HCT116 (cell line): ENCODE results near the gene YTHDF1. TPM values are rescaled to one million over a fixed set of nuclear protein-coding genes. Genes with fewer than 3 reads are reported as not detected.

Source experiments
- ATAC-seq: fragments of 200-7000 bp; cut with Tn5 transposase; 2 replicates; pipeline ENCODE4 v1.9.1; 2020; ENCODE audit warnings: mild to moderate bottlenecking, moderate library complexity
- BruUV-seq: library from RNA; stranded (reverse); fragments of 400-500 nt; replicated peaks from 2 replicates; lab custom pipeline; 2021; lab: Mats Ljungman, UMichigan
- CTCF ChIA-PET: fragments of 300-600 bp; sonication (Branson Sonifier 250); formaldehyde crosslinking; loops from one replicate; lab custom pipeline; 2021; ENCODE audit warnings: antibody characterized with exemption; lab: Charles Lee
- POLR2A ChIA-PET: fragments of 300-600, 350-600 bp; sonication (Branson Sonifier 250); formaldehyde crosslinking; loops from one replicate; lab custom pipeline; 2021; ENCODE audit warnings: antibody characterized with exemption; lab: Charles Lee
- RAD21 ChIA-PET, 2 experiments: fragments of 300-600 bp; sonication (Branson Sonifier 250); formaldehyde crosslinking; loops; one replicate each; lab custom pipeline; 2023; ENCODE audit warnings: low total read pairs in 2 of 2; ENCODE audit not compliant: uncharacterized antibody in 2 of 2, unreplicated experiment in 2 of 2, low non-redundant PET in 1 of 2; lab: Charles Lee
- DNase-seq: peaks from one replicate; pipeline ENCODE4 v3.0.0-alpha.2; 2010; ENCODE audit warnings: low read depth, low spot score
- H2AFZ ChIP-seq: fragments of 200-600 bp; shearing (Covaris generic), sonication (generic); 2 replicates; pipeline ENCODE4 v1.6.1; 2017; ENCODE audit warnings: low read depth, mixed run types, mixed read lengths, antibody characterized with exemption, low read length; ENCODE audit not compliant: poor library complexity, severe bottlenecking
- H3K27ac ChIP-seq: 2 replicates; pipeline ENCODE4 v1.5.1; 2012; ENCODE audit warnings: low read depth, low read length
- H3K27me3 ChIP-seq: fragments of 200-600 bp; sonication (generic); 2 replicates; pipeline ENCODE4 v1.6.1; 2016; ENCODE audit warnings: mixed run types, low read length, mixed read lengths; ENCODE audit not compliant: insufficient read depth
- H3K36me3 ChIP-seq, 2 experiments: fragments of 200-500 bp in 1 of 2; fragments of 200-600 bp in 1 of 2; sonication (Bioruptor generic) in 1 of 2; sonication (generic) in 1 of 2; 2 replicates each; pipeline versions ENCODE4 v1.5.1 to v1.6.1; 2014 to 2016; ENCODE audit warnings: low read length in 2 of 2, inconsistent platforms in 1 of 2, mixed read lengths in 1 of 2, mixed run types in 1 of 2; ENCODE audit not compliant: insufficient read depth in 2 of 2, control insufficient read depth in 1 of 2
- H3K4me1 ChIP-seq, 2 experiments: fragments of 200-600 bp in 1 of 2; sonication (generic) in 1 of 2; 2 replicates each; pipeline versions ENCODE4 v1.5.1 to v1.6.1; 2012 to 2017; ENCODE audit warnings: low read length in 2 of 2, inconsistent platforms in 1 of 2, mild to moderate bottlenecking in 1 of 2, mixed read lengths in 1 of 2, mixed run types in 1 of 2, moderate library complexity in 1 of 2; ENCODE audit not compliant: insufficient read depth in 2 of 2, control insufficient read depth in 1 of 2
- H3K4me2 ChIP-seq: fragments of 200-600 bp; sonication (generic); 2 replicates; pipeline ENCODE4 v1.6.1; 2017; ENCODE audit warnings: mixed run types, low read length, mixed read lengths
- H3K4me3 ChIP-seq, 2 experiments: fragments of 200-600 bp in 1 of 2; sonication (generic) in 1 of 2; replicated peaks in 1 of 2; 2 replicates each; pipeline ENCODE4 v1.5.1; 2011 to 2016; ENCODE audit warnings: low read length in 2 of 2, control low read depth in 1 of 2, low read depth in 1 of 2, mild to moderate bottlenecking in 1 of 2, mixed read lengths in 1 of 2, mixed run types in 1 of 2
- H3K79me2 ChIP-seq: fragments of 200-600 bp; sonication (generic); 2 replicates; pipeline ENCODE4 v1.6.1; 2017; ENCODE audit warnings: mild to moderate bottlenecking, mixed run types, low read length, moderate library complexity, mixed read lengths; ENCODE audit not compliant: insufficient read depth
- H3K9ac ChIP-seq: fragments of 200-600 bp; sonication (generic); 2 replicates; pipeline ENCODE4 v1.6.1; 2016; ENCODE audit warnings: low read length, mixed read lengths
- H3K9me2 ChIP-seq: fragments of 200-600 bp; sonication (generic), shearing (Covaris generic); 2 replicates; pipeline ENCODE4 v1.6.1; 2017; ENCODE audit warnings: mixed run types, mild to moderate bottlenecking, moderate library complexity; ENCODE audit not compliant: insufficient read depth
- H3K9me3 ChIP-seq, 2 experiments: fragments of 200-500 bp in 1 of 2; fragments of 200-600 bp in 1 of 2; sonication (Bioruptor generic) in 1 of 2; sonication (generic) in 1 of 2; 2 replicates each; pipeline ENCODE4 v1.6.1; 2014 to 2017; ENCODE audit warnings: low read length in 2 of 2, mixed read lengths in 2 of 2, inconsistent platforms in 1 of 2, low read depth in 1 of 2, mild to moderate bottlenecking in 1 of 2, mixed run types in 1 of 2, moderate library complexity in 1 of 2; ENCODE audit not compliant: control insufficient read depth in 1 of 2, insufficient read depth in 1 of 2
- H4K20me1 ChIP-seq: fragments of 200-600 bp; sonication (generic), shearing (Covaris generic); 2 replicates; pipeline ENCODE4 v1.6.1; 2017; ENCODE audit warnings: mixed run types, mild to moderate bottlenecking, moderate library complexity; ENCODE audit not compliant: insufficient read depth
- CEBPB ChIP-seq: IDR thresholded peaks from 2 replicates; pipeline ENCODE4 v1.6.1; 2012; ENCODE audit warnings: low read depth
- EGR1 ChIP-seq: IDR thresholded peaks from 2 replicates; pipeline ENCODE4 v1.6.1; 2012; ENCODE audit warnings: low read depth
- EZH2phosphoT487 ChIP-seq: fragments of 200-600 bp; IDR thresholded peaks from 2 replicates; pipeline ENCODE4 v1.6.1; 2018; ENCODE audit warnings: antibody characterized with exemption, borderline replicate concordance
- FOSL1 ChIP-seq: IDR thresholded peaks from 2 replicates; pipeline ENCODE4 v1.6.1; 2012; ENCODE audit warnings: low read depth
- JUND ChIP-seq: IDR thresholded peaks from 2 replicates; pipeline ENCODE4 v1.6.1; 2012
- POLR2A ChIP-seq: IDR thresholded peaks from 2 replicates; pipeline ENCODE4 v1.7.0; 2011; ENCODE audit warnings: borderline replicate concordance; ENCODE audit not compliant: insufficient read depth, insufficient read length; ENCODE audit errors: extremely low read depth
- POLR2AphosphoS5 ChIP-seq: IDR thresholded peaks from 2 replicates; pipeline ENCODE4 v1.6.1; 2011; ENCODE audit warnings: mild to moderate bottlenecking, low read depth, low read length, moderate library complexity
- TCF7L2 ChIP-seq: IDR thresholded peaks from 2 replicates; pipeline ENCODE4 v1.7.0; 2011; ENCODE audit warnings: borderline replicate concordance, inconsistent platforms; ENCODE audit not compliant: insufficient read depth, insufficient read length; ENCODE audit errors: extremely low read depth
- ZNF274 ChIP-seq: fragments of 200-500 bp; sonication (Bioruptor generic); IDR thresholded peaks from 2 replicates; pipeline ENCODE4 v1.6.1; 2014; ENCODE audit warnings: mild to moderate bottlenecking, low read depth, low read length, inconsistent platforms
- intact Hi-C: fragments of 100-400 bp; cut with micrococcal nuclease; formaldehyde crosslinking; loops from 2 replicates; pipeline ENCODE4 v1.10.0; 2022
- total RNA-seq: library from RNA; stranded (reverse); gene quantifications from one replicate; pipeline ENCODE4 v1.2.1, GENCODE V29; 2021; ENCODE audit not compliant: unreplicated experiment
- TF ChIP-seq, protein P1 (sequence below): IDR thresholded peaks from 2 replicates; pipeline ENCODE4 v1.6.1; 2012
- TF ChIP-seq, protein P2 (sequence below): IDR thresholded peaks from 2 replicates; pipeline ENCODE4 v1.6.1; 2012
- TF ChIP-seq, protein P3 (sequence below): IDR thresholded peaks from 2 replicates; pipeline ENCODE4 v1.6.1; 2011; ENCODE audit warnings: mild to moderate bottlenecking, low read length, moderate library complexity; ENCODE audit not compliant: insufficient replicate concordance; ENCODE audit errors: extremely low read depth
- TF ChIP-seq, protein P4 (sequence below), 3 experiments: fragments of 200-600 bp in 1 of 3; sonication (generic) in 1 of 3; IDR thresholded peaks in 2 of 3; conservative IDR thresholded peaks in 1 of 3; 2 replicates each; pipeline ENCODE4 v1.5.1; 2012 to 2017; ENCODE audit warnings: low read depth in 2 of 3, low read length in 2 of 3, antibody characterized with exemption in 1 of 3, borderline replicate concordance in 1 of 3, control low read depth in 1 of 3, mild to moderate bottlenecking in 1 of 3, mixed read lengths in 1 of 3, mixed run types in 1 of 3, moderate library complexity in 1 of 3; ENCODE audit not compliant: insufficient read depth in 1 of 3

The YTHDF1 gene
- total RNA-seq, 1 experiment from 2014 or later = 42.8 TPM

DNA sequence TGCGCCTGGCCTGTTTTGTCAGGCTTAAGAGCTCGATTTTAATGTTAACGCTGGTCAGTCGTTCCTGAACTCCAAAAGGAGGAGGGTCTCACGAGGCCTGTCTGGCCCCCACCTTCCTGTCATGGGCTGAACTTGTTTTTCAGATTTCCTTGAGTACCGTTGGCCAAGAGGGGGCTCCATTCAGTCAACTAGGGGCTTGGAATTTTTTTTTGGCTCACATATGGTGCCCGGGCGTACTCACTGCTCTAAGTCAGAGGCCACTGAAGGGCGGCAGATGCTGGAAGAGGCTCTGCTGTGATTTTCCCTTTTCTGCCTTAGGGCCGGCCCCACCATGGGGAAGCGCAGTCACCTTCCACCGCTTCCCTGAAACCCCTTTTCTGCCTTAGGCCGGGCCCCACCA is 12.9 kb upstream of the YTHDF1 start (continued):
- TF ChIP-seq JUND = no peak

DNA sequence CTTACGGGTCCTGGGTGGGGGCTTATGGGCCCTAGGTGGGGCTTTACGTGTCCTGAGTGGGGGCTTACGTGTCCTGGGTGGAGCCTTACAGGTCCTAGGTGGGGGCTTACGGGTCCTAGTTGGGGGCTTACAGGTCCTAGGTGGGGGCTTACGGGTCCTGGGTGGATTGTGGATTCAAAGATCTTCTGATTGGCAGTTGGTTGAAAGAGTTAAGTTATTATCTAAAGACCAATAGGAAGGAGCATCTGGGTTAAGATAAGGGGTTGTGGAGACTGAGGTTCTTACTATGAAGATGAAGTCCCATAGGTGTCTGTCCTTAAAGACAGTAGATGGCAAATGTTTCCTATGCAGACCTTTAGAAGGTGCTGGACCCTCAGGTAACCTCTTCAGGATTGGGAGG is 11.3 kb upstream of the YTHDF1 start:
- Histone ChIP-seq H3K4me3 (no peak overlapping the region), H3K27ac (no peak overlapping the region), H3K9ac (no peak overlapping the region), H3K9me3 (no peaks in the 10 kb centered on the region), H3K9me2 (no peaks in the 10 kb centered on the region), H3K4me2 (no peak overlapping the region), H3K27me3 (no peaks in the 10 kb centered on the region), H3K4me1 (peaks cover 29 to 55% of the 10 kb centered on the region in 2 experiments), H3K79me2 (no peaks in the 10 kb centered on the region), H3K36me3 (no peaks in the 10 kb centered on the region), H4K20me1 (no peaks in the 10 kb centered on the region), H2AFZ (no peak overlapping the region)
- TF ChIP-seq, protein P1, sequence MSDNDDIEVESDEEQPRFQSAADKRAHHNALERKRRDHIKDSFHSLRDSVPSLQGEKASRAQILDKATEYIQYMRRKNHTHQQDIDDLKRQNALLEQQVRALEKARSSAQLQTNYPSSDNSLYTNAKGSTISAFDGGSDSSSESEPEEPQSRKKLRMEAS = no peak
- no peak for TF ChIP-seq EZH2phosphoT487
- no peak for TF ChIP-seq ZNF274
- no peak for TF ChIP-seq TCF7L2
- TF ChIP-seq FOSL1 = no peak
- TF ChIP-seq POLR2A = no peak
- TF ChIP-seq POLR2AphosphoS5 = no peak
- TF ChIP-seq EGR1 = no peak
- TF ChIP-seq, protein P2, sequence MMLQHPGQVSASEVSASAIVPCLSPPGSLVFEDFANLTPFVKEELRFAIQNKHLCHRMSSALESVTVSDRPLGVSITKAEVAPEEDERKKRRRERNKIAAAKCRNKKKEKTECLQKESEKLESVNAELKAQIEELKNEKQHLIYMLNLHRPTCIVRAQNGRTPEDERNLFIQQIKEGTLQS = no peak
- no peak for TF ChIP-seq JUND
- TF ChIP-seq, protein P3, sequence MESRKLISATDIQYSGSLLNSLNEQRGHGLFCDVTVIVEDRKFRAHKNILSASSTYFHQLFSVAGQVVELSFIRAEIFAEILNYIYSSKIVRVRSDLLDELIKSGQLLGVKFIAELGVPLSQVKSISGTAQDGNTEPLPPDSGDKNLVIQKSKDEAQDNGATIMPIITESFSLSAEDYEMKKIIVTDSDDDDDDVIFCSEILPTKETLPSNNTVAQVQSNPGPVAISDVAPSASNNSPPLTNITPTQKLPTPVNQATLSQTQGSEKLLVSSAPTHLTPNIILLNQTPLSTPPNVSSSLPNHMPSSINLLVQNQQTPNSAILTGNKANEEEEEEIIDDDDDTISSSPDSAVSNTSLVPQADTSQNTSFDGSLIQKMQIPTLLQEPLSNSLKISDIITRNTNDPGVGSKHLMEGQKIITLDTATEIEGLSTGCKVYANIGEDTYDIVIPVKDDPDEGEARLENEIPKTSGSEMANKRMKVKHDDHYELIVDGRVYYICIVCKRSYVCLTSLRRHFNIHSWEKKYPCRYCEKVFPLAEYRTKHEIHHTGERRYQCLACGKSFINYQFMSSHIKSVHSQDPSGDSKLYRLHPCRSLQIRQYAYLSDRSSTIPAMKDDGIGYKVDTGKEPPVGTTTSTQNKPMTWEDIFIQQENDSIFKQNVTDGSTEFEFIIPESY = no peak
- no peak for TF ChIP-seq CEBPB
- TF ChIP-seq, protein P4, sequence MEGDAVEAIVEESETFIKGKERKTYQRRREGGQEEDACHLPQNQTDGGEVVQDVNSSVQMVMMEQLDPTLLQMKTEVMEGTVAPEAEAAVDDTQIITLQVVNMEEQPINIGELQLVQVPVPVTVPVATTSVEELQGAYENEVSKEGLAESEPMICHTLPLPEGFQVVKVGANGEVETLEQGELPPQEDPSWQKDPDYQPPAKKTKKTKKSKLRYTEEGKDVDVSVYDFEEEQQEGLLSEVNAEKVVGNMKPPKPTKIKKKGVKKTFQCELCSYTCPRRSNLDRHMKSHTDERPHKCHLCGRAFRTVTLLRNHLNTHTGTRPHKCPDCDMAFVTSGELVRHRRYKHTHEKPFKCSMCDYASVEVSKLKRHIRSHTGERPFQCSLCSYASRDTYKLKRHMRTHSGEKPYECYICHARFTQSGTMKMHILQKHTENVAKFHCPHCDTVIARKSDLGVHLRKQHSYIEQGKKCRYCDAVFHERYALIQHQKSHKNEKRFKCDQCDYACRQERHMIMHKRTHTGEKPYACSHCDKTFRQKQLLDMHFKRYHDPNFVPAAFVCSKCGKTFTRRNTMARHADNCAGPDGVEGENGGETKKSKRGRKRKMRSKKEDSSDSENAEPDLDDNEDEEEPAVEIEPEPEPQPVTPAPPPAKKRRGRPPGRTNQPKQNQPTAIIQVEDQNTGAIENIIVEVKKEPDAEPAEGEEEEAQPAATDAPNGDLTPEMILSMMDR (IDR thresholded peaks at IDR 0.05 in 2 of 3, conservative IDR thresholded peaks at IDR 0.05 in 1 of 3; ENCODE audit: borderline replicate concordance in 1 of 3, insufficient read depth in 1 of 3, low read depth in 2 of 3, low read length in 2 of 3) = no peak
- POLR2A ChIA-PET = no interaction called here
- RAD21 ChIA-PET = no interaction called here
- intact Hi-C loops = no loop called here
- DNase-seq = no peak
- ATAC-seq = no peak
- BruUV-seq = no TSS peak
- CTCF ChIA-PET = no interaction called here
